Suprapubic skin (tissue), 4 donors: ENCODE data around the gene BDKRB2. TPM values are rescaled to one million over a fixed set of nuclear protein-coding genes. Genes with fewer than 3 reads are reported as not detected.

Experiments
- DNase-seq, 2 donors: peaks; one replicate each; pipeline ENCODE4 v3.0.0-alpha.2; 2019; ENCODE audit warnings: low spot score in 2 of 2
- H3K27ac ChIP-seq: fragments of 200-600 bp; sonication (generic); one replicate; pipeline ENCODE4 v1.5.1; 2019
- H3K27me3 ChIP-seq: fragments of 200-600 bp; sonication (generic); one replicate; pipeline ENCODE4 v1.5.1; 2019
- H3K36me3 ChIP-seq: fragments of 200-600 bp; sonication (generic); one replicate; pipeline ENCODE4 v1.5.1; 2019
- H3K4me1 ChIP-seq: fragments of 200-600 bp; sonication (generic); one replicate; pipeline ENCODE4 v1.5.1; 2019
- H3K4me3 ChIP-seq: fragments of 200-600 bp; sonication (generic); one replicate; pipeline ENCODE4 v1.5.1; 2019; ENCODE audit warnings: mild to moderate bottlenecking
- H3K9me3 ChIP-seq: fragments of 200-600 bp; sonication (generic); one replicate; pipeline ENCODE4 v1.5.1; 2019
- EP300 ChIP-seq: sonication (generic); formaldehyde crosslinking; IDR thresholded peaks from one replicate; pipeline ENCODE4 v1.6.1; 2017; ENCODE audit warnings: antibody characterized with exemption
- POLR2A ChIP-seq, 2 donors: fragments of 450-650 bp; IDR thresholded peaks; one replicate each; pipeline ENCODE4 v1.6.1; 2017; ENCODE audit warnings: antibody characterized with exemption in 2 of 2, mild to moderate bottlenecking in 2 of 2, moderate library complexity in 2 of 2
- POLR2AphosphoS5 ChIP-seq, 3 donors: sonication (generic); formaldehyde crosslinking; IDR thresholded peaks; one replicate each; pipeline ENCODE4 v1.6.1; 2017; ENCODE audit warnings: antibody characterized with exemption in 3 of 3
- WGBS: methylation state at CpG from one replicate; pipeline ENCODE4 v1.1.5; 2018; 5-methylcytosine and 5-hydroxymethylcytosine counted together
- total RNA-seq, 4 donors: library from RNA; depleted of rRNA; stranded (reverse); fragments of >200 nt; gene quantifications; one replicate each; pipeline ENCODE4 v1.1.0, GENCODE V29; 2016
- TF ChIP-seq, protein P1 (sequence below), 2 donors: fragments of 200-600 bp in 1 of 2; fragments of 450-650 bp in 1 of 2; sonication (generic) in 1 of 2; IDR thresholded peaks; one replicate each; pipeline ENCODE4 v1.5.1; 2016 to 2019; ENCODE audit warnings: antibody characterized with exemption in 2 of 2, mild to moderate bottlenecking in 1 of 2, moderate library complexity in 1 of 2

The BDKRB2 gene
- total RNA-seq, 4 donors from 2014 or later, result 9.7 to 17.9 (median 14.3) TPM

DNA sequence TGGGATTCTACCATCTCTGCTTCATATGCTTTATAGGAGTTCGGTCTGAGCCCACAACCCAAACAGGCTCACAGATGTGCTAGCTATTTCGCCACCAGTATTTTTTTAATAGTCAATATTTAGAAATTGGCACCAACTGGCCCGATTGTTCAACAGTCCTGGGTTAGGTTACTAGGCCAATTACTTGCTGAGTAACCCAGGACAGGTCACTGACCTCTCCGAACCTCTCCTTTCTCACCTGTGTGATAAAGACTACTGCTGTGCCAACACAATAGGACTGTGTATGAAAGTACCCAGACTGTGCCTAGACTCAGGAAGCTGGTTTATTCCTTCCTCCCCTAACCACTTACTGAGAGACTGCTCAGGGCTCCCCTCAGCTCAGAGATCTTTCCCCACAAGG, 8.3 kb downstream of the BDKRB2 start:
- no peak overlapping the region for H3K27ac ChIP-seq
- peaks cover 9% of the 10 kb centered on the region for H3K4me1 ChIP-seq
- no peaks in the 10 kb centered on the region for H3K36me3 ChIP-seq
- H3K4me3 ChIP-seq, result no peak overlapping the region
- WGBS, result 97% methylated on average over 4 of the region's 4 CpGs
- no peaks in the 10 kb centered on the region for H3K27me3 ChIP-seq
- no peaks in the 10 kb centered on the region for H3K9me3 ChIP-seq
- no peak for DNase-seq
- TF ChIP-seq POLR2AphosphoS5 (IDR thresholded peaks at IDR 0.05), result no peak
- TF ChIP-seq, protein P1, sequence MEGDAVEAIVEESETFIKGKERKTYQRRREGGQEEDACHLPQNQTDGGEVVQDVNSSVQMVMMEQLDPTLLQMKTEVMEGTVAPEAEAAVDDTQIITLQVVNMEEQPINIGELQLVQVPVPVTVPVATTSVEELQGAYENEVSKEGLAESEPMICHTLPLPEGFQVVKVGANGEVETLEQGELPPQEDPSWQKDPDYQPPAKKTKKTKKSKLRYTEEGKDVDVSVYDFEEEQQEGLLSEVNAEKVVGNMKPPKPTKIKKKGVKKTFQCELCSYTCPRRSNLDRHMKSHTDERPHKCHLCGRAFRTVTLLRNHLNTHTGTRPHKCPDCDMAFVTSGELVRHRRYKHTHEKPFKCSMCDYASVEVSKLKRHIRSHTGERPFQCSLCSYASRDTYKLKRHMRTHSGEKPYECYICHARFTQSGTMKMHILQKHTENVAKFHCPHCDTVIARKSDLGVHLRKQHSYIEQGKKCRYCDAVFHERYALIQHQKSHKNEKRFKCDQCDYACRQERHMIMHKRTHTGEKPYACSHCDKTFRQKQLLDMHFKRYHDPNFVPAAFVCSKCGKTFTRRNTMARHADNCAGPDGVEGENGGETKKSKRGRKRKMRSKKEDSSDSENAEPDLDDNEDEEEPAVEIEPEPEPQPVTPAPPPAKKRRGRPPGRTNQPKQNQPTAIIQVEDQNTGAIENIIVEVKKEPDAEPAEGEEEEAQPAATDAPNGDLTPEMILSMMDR (IDR thresholded peaks at IDR 0.05), result no peak
- TF ChIP-seq EP300, result no peak
- TF ChIP-seq POLR2A (IDR thresholded peaks at IDR 0.05), result no peak

DNA sequence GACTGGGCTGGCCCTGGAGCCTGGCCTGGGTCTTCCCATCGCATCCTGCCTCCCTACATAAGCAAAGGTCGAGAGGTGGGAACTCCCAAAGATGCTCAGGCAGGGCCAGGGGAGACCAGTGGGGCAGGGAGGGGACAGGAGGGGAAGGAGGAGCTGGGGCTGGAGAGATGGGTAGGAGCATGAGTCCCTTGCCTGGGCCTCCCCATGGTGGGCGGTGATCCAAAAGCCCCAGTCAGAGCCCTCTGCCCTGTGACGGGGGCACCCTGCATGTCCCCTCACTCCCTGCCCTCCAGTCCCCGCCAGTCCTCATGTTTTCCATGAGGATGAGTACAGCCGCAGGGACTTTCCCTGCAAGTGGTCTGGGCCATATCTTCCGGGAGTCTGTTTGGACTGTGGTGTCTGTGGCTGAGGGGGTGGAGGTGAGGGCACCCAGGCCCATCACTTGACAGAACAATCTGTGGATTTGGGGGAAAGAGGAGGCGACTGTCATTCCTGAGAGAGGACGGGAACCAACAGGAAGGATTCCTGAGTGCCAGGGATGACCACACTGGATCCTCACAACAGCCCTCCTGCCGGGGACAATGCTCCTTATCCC, 9.3 kb downstream of the BDKRB2 start:
- no peak overlapping the region for H3K27ac ChIP-seq

DNA sequence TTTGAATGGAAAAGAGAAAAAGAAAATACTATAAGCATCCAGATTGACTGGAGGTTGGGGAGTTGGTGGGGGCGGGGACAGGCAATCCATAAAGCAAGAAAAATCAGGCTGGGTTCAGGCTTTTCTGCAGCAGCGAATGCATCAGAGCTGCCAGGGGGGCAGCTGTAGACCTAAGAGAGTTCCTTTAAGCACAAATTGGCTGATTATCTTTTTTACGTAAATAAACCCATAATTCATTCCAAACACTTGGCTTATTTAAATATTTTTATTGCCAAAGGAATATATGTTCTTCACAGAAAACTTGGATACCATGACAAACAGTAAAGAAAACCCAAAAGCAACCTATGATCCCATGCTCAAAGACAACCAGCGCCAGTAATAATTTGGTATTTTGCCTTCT, 10.2 kb downstream of the BDKRB2 start:
- Histone ChIP-seq H3K4me3 (no peak overlapping the region), H3K27me3 (no peaks in the 10 kb centered on the region), H3K36me3 (no peaks in the 10 kb centered on the region), H3K9me3 (no peaks in the 10 kb centered on the region), H3K27ac (no peak overlapping the region), H3K4me1 (peaks cover 9% of the 10 kb centered on the region)
- 79% methylated on average over 4 of the region's 4 CpGs for WGBS
- TF ChIP-seq POLR2A (IDR thresholded peaks at IDR 0.05) (no peak), EP300 (no peak), POLR2AphosphoS5 (IDR thresholded peaks at IDR 0.05) (no peak)
- TF ChIP-seq, protein P1 (IDR thresholded peaks at IDR 0.05), result no peak
- DNase-seq, result no peak

More for the DNA sequence above, 9.3 kb downstream of the BDKRB2 start:
- peaks cover 9% of the 10 kb centered on the region for H3K4me1 ChIP-seq
- H3K4me3 ChIP-seq, result no peak overlapping the region
- no peaks in the 10 kb centered on the region for H3K27me3 ChIP-seq
- H3K36me3 ChIP-seq, result no peaks in the 10 kb centered on the region
- no peaks in the 10 kb centered on the region for H3K9me3 ChIP-seq
- 90% methylated on average over 3 of the region's 10 CpGs for WGBS
- TF ChIP-seq, protein P1 (IDR thresholded peaks at IDR 0.05), result no peak
- no peak for DNase-seq

DNA sequence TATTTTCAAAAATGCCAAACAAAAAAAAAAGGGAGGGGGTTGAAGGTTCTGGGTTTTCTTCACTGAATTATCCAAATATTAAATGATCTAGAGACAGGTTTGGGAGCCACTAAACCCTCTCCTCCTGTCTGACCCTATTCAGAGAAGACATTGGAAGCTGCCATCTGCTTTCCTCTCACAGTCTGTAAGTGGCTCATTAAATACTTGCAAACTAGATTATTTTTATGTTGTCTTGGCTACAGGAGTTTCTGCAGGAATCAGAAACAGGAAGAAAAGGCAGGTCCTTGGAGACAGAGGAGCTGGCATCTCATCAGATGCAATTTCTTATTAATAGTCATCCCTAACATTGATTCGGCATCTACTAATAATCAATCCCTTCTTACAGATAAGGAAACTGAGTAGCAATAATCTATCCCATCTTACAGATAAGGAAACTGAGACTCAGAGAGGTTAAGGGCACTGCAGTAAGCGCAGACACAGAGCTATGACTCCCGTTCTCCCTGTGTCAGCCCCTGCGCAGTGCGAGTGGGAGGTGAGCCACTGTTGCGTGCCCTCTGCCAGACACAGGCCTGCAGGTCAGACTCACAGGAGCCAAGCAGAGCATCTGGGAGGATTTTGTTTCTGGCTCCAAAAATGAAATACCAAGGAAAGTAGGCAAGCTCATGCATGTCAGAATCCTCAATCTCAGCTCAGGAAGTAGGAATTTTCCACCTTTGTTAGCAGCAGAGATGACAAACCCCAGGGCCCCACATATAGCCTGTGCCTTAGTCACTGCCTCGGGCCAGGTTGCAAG, 11.0 kb downstream of the BDKRB2 start:
- H3K36me3 ChIP-seq, result no peaks in the 10 kb centered on the region
- DNase-seq, result no peak
- TF ChIP-seq, protein P1 (IDR thresholded peaks at IDR 0.05), result no peak
- TF ChIP-seq EP300, result no peak
- TF ChIP-seq POLR2A (IDR thresholded peaks at IDR 0.05), result no peak
- TF ChIP-seq POLR2AphosphoS5 (IDR thresholded peaks at IDR 0.05), result no peak
- no peaks in the 10 kb centered on the region for H3K27me3 ChIP-seq
- H3K27ac ChIP-seq, result no peak overlapping the region
- 45% methylated on average over 7 of the region's 7 CpGs for WGBS
- peaks cover 9% of the 10 kb centered on the region for H3K4me1 ChIP-seq
- H3K4me3 ChIP-seq, result no peak overlapping the region
- no peaks in the 10 kb centered on the region for H3K9me3 ChIP-seq

DNA sequence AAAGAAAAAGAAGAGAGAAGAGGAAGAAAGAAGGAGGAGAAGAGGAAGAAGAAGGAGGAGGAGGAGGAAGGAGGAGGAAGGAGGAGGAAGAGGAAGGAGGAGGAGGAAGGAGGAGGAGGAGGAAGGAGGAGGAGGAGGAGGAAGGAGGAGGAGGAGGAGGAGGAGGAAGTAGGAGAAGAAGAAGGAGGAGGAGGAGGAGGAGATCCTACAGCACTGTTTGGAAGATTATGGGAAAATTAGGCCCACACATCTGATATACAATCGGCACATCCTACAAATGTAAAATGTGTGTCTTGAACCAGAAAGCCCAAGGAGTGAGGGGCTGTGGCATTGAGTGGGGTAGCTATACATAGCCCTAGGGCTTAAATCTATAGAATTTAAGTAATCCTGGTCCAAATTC, 12.0 kb downstream of the BDKRB2 start:
- Histone ChIP-seq H3K4me3 (no peak overlapping the region), H3K4me1 (peaks cover 9% of the 10 kb centered on the region), H3K9me3 (no peaks in the 10 kb centered on the region), H3K36me3 (no peaks in the 10 kb centered on the region), H3K27ac (no peak overlapping the region), H3K27me3 (no peaks in the 10 kb centered on the region)
- 93% methylated on average over 1 of the region's 1 CpG for WGBS
- TF ChIP-seq, protein P1 (IDR thresholded peaks at IDR 0.05), result no peak
- TF ChIP-seq EP300 (no peak), POLR2A (IDR thresholded peaks at IDR 0.05) (no peak), POLR2AphosphoS5 (IDR thresholded peaks at IDR 0.05) (no peak)
- no peak for DNase-seq
